Body of pancreas (tissue), 4 donors: ENCODE results near the gene DOK1. TPM values are rescaled to one million over a fixed set of nuclear protein-coding genes. Genes with fewer than 3 reads are reported as not detected.

Experiments
- ATAC-seq: fragments of 150-250 bp; one replicate; pipeline ENCODE4 v1.9.1; 2016
- DNase-seq, 4 donors: peaks; one replicate each; pipeline ENCODE4 v3.0.0-alpha.2; 2019
- H3K27ac ChIP-seq, 4 donors: fragments of 200-600 bp; sonication (generic); 1 replicate in 3 of 4; 2 replicates in 1 of 4; pipeline versions ENCODE4 v1.5.1 to v1.6.1; 2016 to 2019; ENCODE audit warnings: mild to moderate bottlenecking in 1 of 4, mixed read lengths in 1 of 4, moderate library complexity in 1 of 4
- H3K27me3 ChIP-seq, 2 donors: fragments of 200-600 bp; sonication (generic); one replicate each; pipeline ENCODE4 v1.6.0; 2016; ENCODE audit warnings: mild to moderate bottlenecking in 1 of 2
- H3K36me3 ChIP-seq, 2 donors: fragments of 200-600 bp; sonication (generic); replicated peaks in 1 of 2; 2 replicates each; pipeline ENCODE4 v1.5.1; 2016; ENCODE audit warnings: low read depth in 2 of 2; ENCODE audit not compliant: insufficient read depth in 1 of 2
- H3K4me1 ChIP-seq: fragments of 200-600 bp; sonication (generic); one replicate; pipeline ENCODE4 v1.6.0; 2016
- H3K4me3 ChIP-seq, 2 donors: fragments of 200-600 bp; sonication (generic); 1 replicate in 1 of 2; 2 replicates in 1 of 2; pipeline ENCODE4 v1.5.1; 2016 to 2019
- H3K9me3 ChIP-seq, 3 donors: fragments of 200-600 bp; sonication (generic); 1 replicate in 2 of 3; 2 replicates in 1 of 3; pipeline ENCODE4 v1.5.1; 2016
- CTCF ChIP-seq, 7 experiments: fragments of 450-650 bp in 4 of 7; fragments of 200-600 bp in 3 of 7; sonication (generic) in 3 of 7; IDR thresholded peaks; one replicate each; pipeline ENCODE4 v1.5.1; 2016 to 2019; ENCODE audit warnings: antibody characterized with exemption in 7 of 7
- POLR2A ChIP-seq, 3 donors: fragments of 450-650 bp; IDR thresholded peaks; one replicate each; pipeline ENCODE4 v1.6.1; 2016; ENCODE audit warnings: antibody characterized with exemption in 3 of 3, mild to moderate bottlenecking in 2 of 3
- WGBS, 2 donors: methylation state at CpG; one replicate each; pipeline ENCODE4 v1.1.5; 2017; 5-methylcytosine and 5-hydroxymethylcytosine counted together
- intact Hi-C: fragments of 100-400 bp; cut with DNase I; formaldehyde crosslinking; loops from one replicate; pipeline ENCODE4 v1.15.1; 2023
- total RNA-seq, 2 donors: library from RNA; depleted of rRNA; stranded (reverse); fragments of >200 nt; gene quantifications; one replicate each; pipeline ENCODE4 v1.1.0, GENCODE V29; 2016

The DOK1 gene
- total RNA-seq, 2 donors from 2014 or later = 9.2 to 15.3 TPM

GRCh38 chr2:74602586-74603281 lies 48.2 kb downstream of the DOK1 start:
- WGBS, 2 donors = 49 to 56% methylated on average over 1 of the region's 1 CpG
- TF ChIP-seq CTCF (IDR thresholded peaks at IDR 0.05) = no peak
- no peak for TF ChIP-seq POLR2A (IDR thresholded peaks at IDR 0.05)
- intact Hi-C loops = no loop called here

GRCh38 chr2:74603282-74604000 lies 48.9 kb downstream of the DOK1 start:
- ATAC-seq (no peak), DNase-seq (no peak)
- Histone ChIP-seq H3K36me3 (no peaks in the 10 kb centered on the region), H3K4me3 (no peak overlapping the region), H3K27me3 (no peaks in the 10 kb centered on the region), H3K4me1 (no peaks in the 10 kb centered on the region), H3K9me3 (no peaks in the 10 kb centered on the region), H3K27ac (no peak overlapping the region)
- TF ChIP-seq POLR2A (IDR thresholded peaks at IDR 0.05) (no peak), CTCF (IDR thresholded peaks at IDR 0.05) (no peak)
- intact Hi-C loops = no loop called here
- WGBS, 2 donors = 49 to 65% methylated on average over 7 of the region's 7 CpGs

More at GRCh38 chr2:74602586-74603281, 48.2 kb downstream of the DOK1 start:
- no peak overlapping the region for H3K4me3 ChIP-seq
- H3K9me3 ChIP-seq = no peaks in the 10 kb centered on the region
- H3K27ac ChIP-seq = no peak overlapping the region
- H3K27me3 ChIP-seq = no peaks in the 10 kb centered on the region
- no peaks in the 10 kb centered on the region for H3K36me3 ChIP-seq
- no peak for ATAC-seq
- DNase-seq = no peak
- H3K4me1 ChIP-seq = no peaks in the 10 kb centered on the region

GRCh38 chr2:74606927-74607326 lies 52.4 kb downstream of the DOK1 start:
- TF ChIP-seq POLR2A (IDR thresholded peaks at IDR 0.05) (no peak), CTCF (IDR thresholded peaks at IDR 0.05) (no peak)
- DNase-seq = no peak
- Histone ChIP-seq H3K4me3 (no peak overlapping the region), H3K36me3 (no peaks in the 10 kb centered on the region), H3K4me1 (no peaks in the 10 kb centered on the region), H3K9me3 (no peaks in the 10 kb centered on the region), H3K27me3 (no peaks in the 10 kb centered on the region), H3K27ac (no peak overlapping the region)
- WGBS, 2 donors = 52 to 53% methylated on average over 5 of the region's 5 CpGs
- intact Hi-C loops = no loop called here
- ATAC-seq = no peak

Other genes starting within 250 kb of the DOK1 start
- 1 to 10 TPM; 2.3 to 8.3 TPM for gene SLC4A5, start 211.3 kb upstream of the DOK1 start, total RNA-seq
- 10 to 100 TPM; 71.3 to 82.4 TPM for gene DCTN1, start 174.4 kb upstream of the DOK1 start, total RNA-seq
- gene C2orf81, start 133.1 kb upstream of the DOK1 start, total RNA-seq = 1 to 10 TPM in 1 of 2 donors, under 1 TPM in 1; 0.33 to 1.6 TPM
- gene WDR54, start 133.0 kb upstream of the DOK1 start, total RNA-seq = 10 to 100 TPM in 1 of 2 donors, under 1 TPM in 1; 0.99 to 14.3 TPM
- gene RTKN, start 112.8 kb upstream of the DOK1 start, total RNA-seq = 10 to 100 TPM; 36.1 to 80.8 TPM
- 10 to 100 TPM in 1 of 2 donors, 1 to 10 TPM in 1; 6.3 to 32.4 TPM for gene INO80B, start 99.6 kb upstream of the DOK1 start, total RNA-seq
- gene WBP1, start 96.3 kb upstream of the DOK1 start, total RNA-seq = 10 to 100 TPM; 35.3 to 56.3 TPM
- 10 to 100 TPM; 43.6 to 65.9 TPM for gene MOGS, start 89.3 kb upstream of the DOK1 start, total RNA-seq
- gene MRPL53, start 82.0 kb upstream of the DOK1 start, total RNA-seq = 10 to 100 TPM; 20.1 to 88.2 TPM
- 10 to 100 TPM; 20.5 to 39.2 TPM for gene CCDC142, start 71.7 kb upstream of the DOK1 start, total RNA-seq
- 10 to 100 TPM; 26.5 to 28.3 TPM for gene TTC31, start 71.6 kb upstream of the DOK1 start, total RNA-seq
- 1 to 10 TPM; 2.3 to 7.6 TPM for gene LBX2, start 55.1 kb upstream of the DOK1 start, total RNA-seq
- gene PCGF1, start 47.0 kb upstream of the DOK1 start, total RNA-seq = 10 to 100 TPM; 16.5 to 22.3 TPM
- gene TLX2, start 40.3 kb upstream of the DOK1 start, total RNA-seq = not detected
- 1 to 10 TPM in 1 of 2 donors, not detected in 1; 2.0 TPM for gene DQX1, start 28.5 kb upstream of the DOK1 start, total RNA-seq
- gene AUP1, start 25.0 kb upstream of the DOK1 start, total RNA-seq = 100 to 1,000 TPM in 1 of 2 donors, 10 to 100 TPM in 1; 82.5 to 170 TPM
- 10 to 100 TPM; 14.3 to 14.5 TPM for gene HTRA2, start 24.8 kb upstream of the DOK1 start, total RNA-seq
- 1 to 10 TPM in 1 of 2 donors, under 1 TPM in 1; 0.33 to 3.1 TPM for gene LOXL3, start 778 bp upstream of the DOK1 start, total RNA-seq
- not detected for gene M1AP, start 93.6 kb downstream of the DOK1 start, total RNA-seq
- gene SEMA4F, start 99.5 kb downstream of the DOK1 start, total RNA-seq = 1 to 10 TPM; 3.1 to 4.6 TPM